Neural progenitor cell (in vitro differentiated cells): Measurements from ENCODE around the gene MRPS34. TPM values are rescaled to one million over a fixed set of nuclear protein-coding genes. Genes with fewer than 3 reads are reported as not detected.

Experiments used
- DNase-seq: peaks from one replicate; pipeline ENCODE4 v3.0.0-alpha.2; 2016; ENCODE audit warnings: low spot score
- H2AFZ ChIP-seq: fragments of 200-600 bp; sonication (generic); replicated peaks from 2 replicates; pipeline ENCODE4 v1.6.1; 2016; ENCODE audit warnings: antibody characterized with exemption
- H3F3A ChIP-seq: fragments of 200-600 bp; sonication (generic); 2 replicates; pipeline ENCODE4 v1.6.1; 2016; ENCODE audit warnings: antibody characterized with exemption, low read depth
- H3K27ac ChIP-seq: fragments of 200-600 bp; sonication (generic); 2 replicates; pipeline ENCODE4 v1.5.1; 2016; ENCODE audit warnings: mild to moderate bottlenecking
- H3K27me3 ChIP-seq: fragments of 200-600 bp; sonication (generic); 2 replicates; pipeline ENCODE4 v1.6.1; 2016; ENCODE audit warnings: mild to moderate bottlenecking, moderate library complexity
- H3K36me3 ChIP-seq: fragments of 200-600 bp; sonication (generic); 2 replicates; pipeline ENCODE4 v1.5.1; 2016
- H3K4me1 ChIP-seq: fragments of 200-600 bp; sonication (generic); 2 replicates; pipeline ENCODE4 v1.6.1; 2016; ENCODE audit warnings: mixed run types
- H3K4me2 ChIP-seq: fragments of 200-600 bp; sonication (generic); 2 replicates; pipeline ENCODE4 v1.6.1; 2016
- H3K4me3 ChIP-seq: fragments of 200-600 bp; sonication (generic); 2 replicates; pipeline ENCODE4 v1.5.1; 2016
- H3K79me2 ChIP-seq: fragments of 200-600 bp; sonication (generic); 2 replicates; pipeline ENCODE4 v1.6.1; 2016; ENCODE audit warnings: low read depth
- H3K9ac ChIP-seq: fragments of 200-600 bp; sonication (generic); 2 replicates; pipeline ENCODE4 v1.6.1; 2016
- H3K9me3 ChIP-seq: fragments of 200-600 bp; sonication (generic); 2 replicates; pipeline ENCODE4 v1.5.1; 2016; ENCODE audit warnings: low read depth
- H4K20me1 ChIP-seq: fragments of 200-600 bp; sonication (generic); 2 replicates; pipeline ENCODE4 v1.6.1; 2016; ENCODE audit warnings: low read depth
- H3K27ac Mint-ChIP-seq: 3 replicates; pipeline ENCODE4 v1.8.0; 2021; ENCODE audit warnings: mixed read lengths
- H3K27me3 Mint-ChIP-seq: 2 replicates; pipeline ENCODE4 v1.8.0; 2022; ENCODE audit warnings: low read depth, mild to moderate bottlenecking, inconsistent platforms, moderate library complexity, mixed read lengths; ENCODE audit not compliant: insufficient read depth
- H3K36me3 Mint-ChIP-seq: 3 replicates; pipeline ENCODE4 v1.8.0; 2021; ENCODE audit warnings: mixed read lengths
- H3K4me1 Mint-ChIP-seq: 3 replicates; pipeline ENCODE4 v1.8.0; 2021; ENCODE audit warnings: mixed read lengths
- H3K4me3 Mint-ChIP-seq: 3 replicates; pipeline ENCODE4 v1.8.0; 2021; ENCODE audit warnings: mild to moderate bottlenecking, moderate library complexity, mixed read lengths
- H3K9me3 Mint-ChIP-seq: 3 replicates; pipeline ENCODE4 v1.8.0; 2020; ENCODE audit warnings: mixed read lengths
- EZH2 ChIP-seq: fragments of 200-600 bp; sonication (generic); IDR thresholded peaks from 2 replicates; pipeline ENCODE4 v1.6.1; 2017; ENCODE audit warnings: antibody characterized with exemption, mild to moderate bottlenecking, moderate library complexity
- EZH2phosphoT487 ChIP-seq: fragments of 200-600 bp; sonication (generic); IDR thresholded peaks from 2 replicates; pipeline ENCODE4 v1.6.1; 2017; ENCODE audit warnings: antibody characterized with exemption
- total RNA-seq: library from RNA; depleted of rRNA; stranded (reverse); fragments of >200 nt; gene quantifications from 2 replicates; pipeline ENCODE4 v1.2.3, GENCODE V29; 2015; ENCODE audit warnings: low replicate concordance
- TF ChIP-seq, protein P1 (sequence below): fragments of 200-600 bp; sonication (generic); IDR thresholded peaks from 2 replicates; pipeline ENCODE4 v1.5.1; 2017; ENCODE audit warnings: antibody characterized with exemption, mild to moderate bottlenecking

MRPS34 gene
- total RNA-seq, 1 donor from 2014 or later, result 48.4 TPM

DNA sequence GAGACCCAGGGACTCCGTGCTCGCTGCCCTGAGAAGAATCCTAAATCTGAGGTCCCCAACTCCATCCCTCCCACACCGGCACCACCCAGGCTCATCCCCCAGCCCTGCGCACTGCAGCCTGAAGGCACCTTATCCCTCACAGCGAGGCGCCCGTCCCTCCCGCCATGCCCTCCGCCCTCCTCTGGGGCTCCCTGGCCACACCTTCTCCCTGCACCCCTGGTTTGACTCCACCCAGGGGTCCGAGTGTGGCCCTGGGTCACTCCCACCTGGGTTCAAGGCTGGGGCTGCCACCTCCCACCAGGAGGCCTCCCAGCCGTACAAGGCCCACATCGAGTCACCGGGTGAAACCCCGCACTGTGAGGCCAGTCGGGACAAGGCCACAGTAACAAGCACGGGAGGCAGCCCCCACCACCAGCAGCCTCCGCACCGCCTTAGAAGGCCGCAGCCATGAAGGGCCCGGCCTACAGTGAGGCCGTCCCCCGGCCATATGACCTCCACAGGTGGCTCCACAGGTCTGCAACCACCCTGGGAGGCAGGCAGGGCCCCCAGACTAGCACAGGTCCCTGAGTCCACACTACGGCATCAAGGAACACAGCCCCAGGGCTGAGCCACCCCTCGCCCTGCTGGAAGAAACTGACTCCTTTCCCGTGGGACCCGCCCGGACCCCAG lies 45.4 kb upstream of the MRPS34 start:
- Histone ChIP-seq H2AFZ (no peak overlapping the region), H3K27ac (no peak overlapping the region), H3K27me3 (no peaks in the 10 kb centered on the region), H3K36me3 (no peaks in the 10 kb centered on the region), H3K9ac (no peak overlapping the region), H3F3A (peaks cover 5% of the 10 kb centered on the region), H3K4me1 (no peaks in the 10 kb centered on the region), H3K4me3 (no peak overlapping the region), H4K20me1 (peaks cover 3% of the 10 kb centered on the region), H3K79me2 (no peaks in the 10 kb centered on the region), H3K4me2 (no peak overlapping the region), H3K9me3 (no peaks in the 10 kb centered on the region)
- Mint-ChIP-seq H3K4me1 (no peaks in the 10 kb centered on the region), H3K27ac (no peak overlapping the region), H3K27me3 (no peaks in the 10 kb centered on the region), H3K4me3 (no peak overlapping the region), H3K36me3 (peaks cover 6% of the 10 kb centered on the region), H3K9me3 (no peaks in the 10 kb centered on the region)
- no peak for DNase-seq
- TF ChIP-seq, protein P1, sequence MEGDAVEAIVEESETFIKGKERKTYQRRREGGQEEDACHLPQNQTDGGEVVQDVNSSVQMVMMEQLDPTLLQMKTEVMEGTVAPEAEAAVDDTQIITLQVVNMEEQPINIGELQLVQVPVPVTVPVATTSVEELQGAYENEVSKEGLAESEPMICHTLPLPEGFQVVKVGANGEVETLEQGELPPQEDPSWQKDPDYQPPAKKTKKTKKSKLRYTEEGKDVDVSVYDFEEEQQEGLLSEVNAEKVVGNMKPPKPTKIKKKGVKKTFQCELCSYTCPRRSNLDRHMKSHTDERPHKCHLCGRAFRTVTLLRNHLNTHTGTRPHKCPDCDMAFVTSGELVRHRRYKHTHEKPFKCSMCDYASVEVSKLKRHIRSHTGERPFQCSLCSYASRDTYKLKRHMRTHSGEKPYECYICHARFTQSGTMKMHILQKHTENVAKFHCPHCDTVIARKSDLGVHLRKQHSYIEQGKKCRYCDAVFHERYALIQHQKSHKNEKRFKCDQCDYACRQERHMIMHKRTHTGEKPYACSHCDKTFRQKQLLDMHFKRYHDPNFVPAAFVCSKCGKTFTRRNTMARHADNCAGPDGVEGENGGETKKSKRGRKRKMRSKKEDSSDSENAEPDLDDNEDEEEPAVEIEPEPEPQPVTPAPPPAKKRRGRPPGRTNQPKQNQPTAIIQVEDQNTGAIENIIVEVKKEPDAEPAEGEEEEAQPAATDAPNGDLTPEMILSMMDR, result no peak
- no peak for TF ChIP-seq EZH2
- TF ChIP-seq EZH2phosphoT487, result no peak

DNA sequence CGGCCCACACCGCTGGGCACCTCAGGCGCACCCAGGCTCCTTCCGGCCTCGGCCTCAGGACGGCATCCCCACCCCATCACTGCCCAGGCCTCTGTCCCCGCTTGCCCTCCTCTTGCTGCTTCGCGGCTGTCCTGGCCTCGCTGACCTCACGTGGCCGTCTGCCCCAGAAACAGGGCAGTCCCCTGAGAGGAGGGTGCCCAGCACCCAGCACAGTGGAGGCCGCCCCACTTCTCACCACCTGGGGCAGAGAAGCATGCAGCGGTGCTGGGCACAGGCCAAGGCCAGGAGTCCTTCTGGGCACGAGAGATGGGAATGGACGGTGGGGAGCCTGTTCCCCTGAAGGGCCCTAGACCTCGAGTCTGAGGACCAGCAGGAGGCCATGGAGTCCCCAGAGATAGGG lies 44.8 kb upstream of the MRPS34 start:
- Histone ChIP-seq H2AFZ (no peak overlapping the region), H3K9me3 (no peaks in the 10 kb centered on the region), H3K27me3 (no peaks in the 10 kb centered on the region), H3K4me2 (no peak overlapping the region), H3K36me3 (no peaks in the 10 kb centered on the region), H3K4me1 (no peaks in the 10 kb centered on the region), H3K27ac (no peak overlapping the region), H3F3A (peaks cover 5% of the 10 kb centered on the region), H3K79me2 (no peaks in the 10 kb centered on the region), H3K9ac (no peak overlapping the region), H4K20me1 (peaks cover under 1% of the 10 kb centered on the region), H3K4me3 (no peak overlapping the region)
- H3K4me1 Mint-ChIP-seq, result no peaks in the 10 kb centered on the region
- H3K4me3 Mint-ChIP-seq, result no peak overlapping the region
- no peak for TF ChIP-seq EZH2phosphoT487
- TF ChIP-seq, protein P1, result no peak
- TF ChIP-seq EZH2, result no peak
- DNase-seq, result no peak
- H3K9me3 Mint-ChIP-seq, result no peaks in the 10 kb centered on the region
- no peaks in the 10 kb centered on the region for H3K27me3 Mint-ChIP-seq
- H3K27ac Mint-ChIP-seq, result no peak overlapping the region
- peaks cover 9% of the 10 kb centered on the region for H3K36me3 Mint-ChIP-seq

DNA sequence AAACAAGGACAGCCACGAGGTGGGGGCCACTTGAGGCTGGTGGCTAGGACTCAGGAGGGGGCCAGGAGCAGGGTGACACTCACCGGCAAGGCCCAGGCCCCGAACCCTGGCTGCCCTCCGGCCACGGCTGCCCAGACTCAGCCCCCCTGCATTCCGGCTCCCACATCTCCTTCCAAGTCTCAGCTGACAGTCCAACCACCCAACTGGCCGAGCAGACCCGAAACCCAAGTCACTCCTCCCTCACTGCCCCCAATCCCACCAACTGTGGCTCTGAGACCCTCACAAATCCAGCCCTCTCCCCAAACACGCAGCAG lies 44.3 kb upstream of the MRPS34 start:
- H3K4me1 ChIP-seq, result no peaks in the 10 kb centered on the region
- H3K27ac ChIP-seq, result no peak overlapping the region
- Mint-ChIP-seq H3K36me3 (peaks cover 9% of the 10 kb centered on the region), H3K9me3 (no peaks in the 10 kb centered on the region), H3K27me3 (no peaks in the 10 kb centered on the region), H3K4me1 (no peaks in the 10 kb centered on the region), H3K4me3 (no peak overlapping the region), H3K27ac (no peak overlapping the region)
- no peaks in the 10 kb centered on the region for H3K9me3 ChIP-seq
- no peak for DNase-seq
- no peaks in the 10 kb centered on the region for H4K20me1 ChIP-seq
- peaks cover 5% of the 10 kb centered on the region for H3F3A ChIP-seq
- no peak overlapping the region for H3K9ac ChIP-seq
- no peak overlapping the region for H3K4me3 ChIP-seq
- no peak overlapping the region for H3K4me2 ChIP-seq
- H3K79me2 ChIP-seq, result no peaks in the 10 kb centered on the region
- no peak for TF ChIP-seq EZH2phosphoT487
- TF ChIP-seq EZH2, result no peak
- TF ChIP-seq, protein P1, result no peak
- no peaks in the 10 kb centered on the region for H3K27me3 ChIP-seq
- no peak overlapping the region for H2AFZ ChIP-seq
- no peaks in the 10 kb centered on the region for H3K36me3 ChIP-seq
